Measurements from ENCODE around the gene MAP3K5. TPM values are rescaled to one million over a fixed set of nuclear protein-coding genes. Genes with fewer than 3 reads are reported as not detected.

Gene MAP3K5
- total and polyA plus RNA-seq, 9 of the 15 experiments (the other 6 are each of a cell fraction or from before 2014, with no cell fraction given): 2.2 to 13.0 (median 9.9) TPM

DNA sequence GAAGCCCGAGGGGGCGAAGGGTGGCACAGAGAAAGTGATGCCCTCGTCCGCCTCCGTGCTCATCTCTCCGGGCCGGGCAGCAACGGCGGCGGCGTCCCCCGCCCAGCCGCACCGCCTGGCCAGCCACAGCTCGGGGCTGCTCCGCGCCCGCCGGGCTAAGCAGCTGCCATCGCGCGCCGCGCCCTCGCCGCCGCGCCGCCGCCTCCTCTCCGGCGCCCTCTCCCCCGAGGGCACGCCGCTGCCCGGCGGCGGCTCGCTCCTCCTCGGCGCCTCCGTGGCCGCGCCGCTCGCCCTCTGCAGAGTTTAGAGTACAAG, 225 bp downstream of the MAP3K5 start (continued):
- TF ChIP-seq RBBP5 (IDR thresholded peaks at IDR 0.05; ENCODE audit: borderline replicate concordance, insufficient read depth, low read length, poor library complexity, severe bottlenecking): peak; percentile 76
- TF ChIP-seq, protein P1, sequence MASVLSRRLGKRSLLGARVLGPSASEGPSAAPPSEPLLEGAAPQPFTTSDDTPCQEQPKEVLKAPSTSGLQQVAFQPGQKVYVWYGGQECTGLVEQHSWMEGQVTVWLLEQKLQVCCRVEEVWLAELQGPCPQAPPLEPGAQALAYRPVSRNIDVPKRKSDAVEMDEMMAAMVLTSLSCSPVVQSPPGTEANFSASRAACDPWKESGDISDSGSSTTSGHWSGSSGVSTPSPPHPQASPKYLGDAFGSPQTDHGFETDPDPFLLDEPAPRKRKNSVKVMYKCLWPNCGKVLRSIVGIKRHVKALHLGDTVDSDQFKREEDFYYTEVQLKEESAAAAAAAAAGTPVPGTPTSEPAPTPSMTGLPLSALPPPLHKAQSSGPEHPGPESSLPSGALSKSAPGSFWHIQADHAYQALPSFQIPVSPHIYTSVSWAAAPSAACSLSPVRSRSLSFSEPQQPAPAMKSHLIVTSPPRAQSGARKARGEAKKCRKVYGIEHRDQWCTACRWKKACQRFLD (CRISPR knock-in tag; IDR thresholded peaks at IDR 0.05): peak; percentile 44; the same call in 1 of the 2 replicates
- no peak for TF ChIP-seq CTBP1 (IDR thresholded peaks at IDR 0.05; ENCODE audit: borderline replicate concordance)
- TF ChIP-seq KAT7 (CRISPR knock-in tag; IDR thresholded peaks at IDR 0.05; ENCODE audit: borderline replicate concordance): 0 out of 2 replicates have a peak, but pooled peaks have one; percentile 9
- TF ChIP-seq, protein P2, sequence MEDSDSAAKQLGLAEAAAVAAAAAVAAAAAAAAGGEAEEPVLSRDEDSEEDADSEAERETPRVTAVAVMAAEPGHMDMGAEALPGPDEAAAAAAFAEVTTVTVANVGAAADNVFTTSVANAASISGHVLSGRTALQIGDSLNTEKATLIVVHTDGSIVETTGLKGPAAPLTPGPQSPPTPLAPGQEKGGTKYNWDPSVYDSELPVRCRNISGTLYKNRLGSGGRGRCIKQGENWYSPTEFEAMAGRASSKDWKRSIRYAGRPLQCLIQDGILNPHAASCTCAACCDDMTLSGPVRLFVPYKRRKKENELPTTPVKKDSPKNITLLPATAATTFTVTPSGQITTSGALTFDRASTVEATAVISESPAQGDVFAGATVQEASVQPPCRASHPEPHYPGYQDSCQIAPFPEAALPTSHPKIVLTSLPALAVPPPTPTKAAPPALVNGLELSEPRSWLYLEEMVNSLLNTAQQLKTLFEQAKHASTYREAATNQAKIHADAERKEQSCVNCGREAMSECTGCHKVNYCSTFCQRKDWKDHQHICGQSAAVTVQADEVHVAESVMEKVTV (CRISPR knock-in tag; IDR thresholded peaks at IDR 0.05): no peak
- TF ChIP-seq, protein P3, sequence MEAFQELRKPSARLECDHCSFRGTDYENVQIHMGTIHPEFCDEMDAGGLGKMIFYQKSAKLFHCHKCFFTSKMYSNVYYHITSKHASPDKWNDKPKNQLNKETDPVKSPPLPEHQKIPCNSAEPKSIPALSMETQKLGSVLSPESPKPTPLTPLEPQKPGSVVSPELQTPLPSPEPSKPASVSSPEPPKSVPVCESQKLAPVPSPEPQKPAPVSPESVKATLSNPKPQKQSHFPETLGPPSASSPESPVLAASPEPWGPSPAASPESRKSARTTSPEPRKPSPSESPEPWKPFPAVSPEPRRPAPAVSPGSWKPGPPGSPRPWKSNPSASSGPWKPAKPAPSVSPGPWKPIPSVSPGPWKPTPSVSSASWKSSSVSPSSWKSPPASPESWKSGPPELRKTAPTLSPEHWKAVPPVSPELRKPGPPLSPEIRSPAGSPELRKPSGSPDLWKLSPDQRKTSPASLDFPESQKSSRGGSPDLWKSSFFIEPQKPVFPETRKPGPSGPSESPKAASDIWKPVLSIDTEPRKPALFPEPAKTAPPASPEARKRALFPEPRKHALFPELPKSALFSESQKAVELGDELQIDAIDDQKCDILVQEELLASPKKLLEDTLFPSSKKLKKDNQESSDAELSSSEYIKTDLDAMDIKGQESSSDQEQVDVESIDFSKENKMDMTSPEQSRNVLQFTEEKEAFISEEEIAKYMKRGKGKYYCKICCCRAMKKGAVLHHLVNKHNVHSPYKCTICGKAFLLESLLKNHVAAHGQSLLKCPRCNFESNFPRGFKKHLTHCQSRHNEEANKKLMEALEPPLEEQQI (IDR thresholded peaks at IDR 0.05): no peak
- TF ChIP-seq, protein P4, sequence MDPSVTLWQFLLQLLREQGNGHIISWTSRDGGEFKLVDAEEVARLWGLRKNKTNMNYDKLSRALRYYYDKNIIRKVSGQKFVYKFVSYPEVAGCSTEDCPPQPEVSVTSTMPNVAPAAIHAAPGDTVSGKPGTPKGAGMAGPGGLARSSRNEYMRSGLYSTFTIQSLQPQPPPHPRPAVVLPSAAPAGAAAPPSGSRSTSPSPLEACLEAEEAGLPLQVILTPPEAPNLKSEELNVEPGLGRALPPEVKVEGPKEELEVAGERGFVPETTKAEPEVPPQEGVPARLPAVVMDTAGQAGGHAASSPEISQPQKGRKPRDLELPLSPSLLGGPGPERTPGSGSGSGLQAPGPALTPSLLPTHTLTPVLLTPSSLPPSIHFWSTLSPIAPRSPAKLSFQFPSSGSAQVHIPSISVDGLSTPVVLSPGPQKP (CRISPR knock-in tag; IDR thresholded peaks at IDR 0.05): no peak
- no peak for TF ChIP-seq SPI1 (IDR thresholded peaks at IDR 0.05; ENCODE audit: borderline replicate concordance, low read depth, low read length)
- no peak for TF ChIP-seq TAF9B (IDR thresholded peaks at IDR 0.05; ENCODE audit: partially characterized antibody)
- 0 out of 2 replicates have a peak, but pooled peaks have one; percentile 12 for TF ChIP-seq ZNF431 (CRISPR knock-in tag; IDR thresholded peaks at IDR 0.05)
- no peak for TF ChIP-seq CSDE1 (IDR thresholded peaks at IDR 0.05)
